Body of pancreas (tissue), 4 donors: ENCODE results near the gene CACNA2D3. TPM values are rescaled to one million over a fixed set of nuclear protein-coding genes. Genes with fewer than 3 reads are reported as not detected.

Experiments used
- ATAC-seq: fragments of 150-250 bp; one replicate; pipeline ENCODE4 v1.9.1; 2016
- DNase-seq, 4 donors: peaks; one replicate each; pipeline ENCODE4 v3.0.0-alpha.2; 2019
- H3K27ac ChIP-seq, 4 donors: fragments of 200-600 bp; sonication (generic); 1 replicate in 3 of 4; 2 replicates in 1 of 4; pipeline versions ENCODE4 v1.5.1 to v1.6.1; 2016 to 2019; ENCODE audit warnings: mild to moderate bottlenecking in 1 of 4, mixed read lengths in 1 of 4, moderate library complexity in 1 of 4
- H3K27me3 ChIP-seq, 2 donors: fragments of 200-600 bp; sonication (generic); one replicate each; pipeline ENCODE4 v1.6.0; 2016; ENCODE audit warnings: mild to moderate bottlenecking in 1 of 2
- H3K36me3 ChIP-seq, 2 donors: fragments of 200-600 bp; sonication (generic); replicated peaks in 1 of 2; 2 replicates each; pipeline ENCODE4 v1.5.1; 2016; ENCODE audit warnings: low read depth in 2 of 2; ENCODE audit not compliant: insufficient read depth in 1 of 2
- H3K4me1 ChIP-seq: fragments of 200-600 bp; sonication (generic); one replicate; pipeline ENCODE4 v1.6.0; 2016
- H3K4me3 ChIP-seq, 2 donors: fragments of 200-600 bp; sonication (generic); 1 replicate in 1 of 2; 2 replicates in 1 of 2; pipeline ENCODE4 v1.5.1; 2016 to 2019
- H3K9me3 ChIP-seq, 3 donors: fragments of 200-600 bp; sonication (generic); 1 replicate in 2 of 3; 2 replicates in 1 of 3; pipeline ENCODE4 v1.5.1; 2016
- CTCF ChIP-seq, 7 experiments: fragments of 450-650 bp in 4 of 7; fragments of 200-600 bp in 3 of 7; sonication (generic) in 3 of 7; IDR thresholded peaks; one replicate each; pipeline ENCODE4 v1.5.1; 2016 to 2019; ENCODE audit warnings: antibody characterized with exemption in 7 of 7
- POLR2A ChIP-seq, 3 donors: fragments of 450-650 bp; IDR thresholded peaks; one replicate each; pipeline ENCODE4 v1.6.1; 2016; ENCODE audit warnings: antibody characterized with exemption in 3 of 3, mild to moderate bottlenecking in 2 of 3
- WGBS, 2 donors: methylation state at CpG; one replicate each; pipeline ENCODE4 v1.1.5; 2017; 5-methylcytosine and 5-hydroxymethylcytosine counted together
- intact Hi-C: fragments of 100-400 bp; cut with DNase I; formaldehyde crosslinking; loops from one replicate; pipeline ENCODE4 v1.15.1; 2023
- total RNA-seq, 2 donors: library from RNA; depleted of rRNA; stranded (reverse); fragments of >200 nt; gene quantifications; one replicate each; pipeline ENCODE4 v1.1.0, GENCODE V29; 2016

CACNA2D3 gene
- total RNA-seq, 2 donors from 2014 or later: not detected

DNA sequence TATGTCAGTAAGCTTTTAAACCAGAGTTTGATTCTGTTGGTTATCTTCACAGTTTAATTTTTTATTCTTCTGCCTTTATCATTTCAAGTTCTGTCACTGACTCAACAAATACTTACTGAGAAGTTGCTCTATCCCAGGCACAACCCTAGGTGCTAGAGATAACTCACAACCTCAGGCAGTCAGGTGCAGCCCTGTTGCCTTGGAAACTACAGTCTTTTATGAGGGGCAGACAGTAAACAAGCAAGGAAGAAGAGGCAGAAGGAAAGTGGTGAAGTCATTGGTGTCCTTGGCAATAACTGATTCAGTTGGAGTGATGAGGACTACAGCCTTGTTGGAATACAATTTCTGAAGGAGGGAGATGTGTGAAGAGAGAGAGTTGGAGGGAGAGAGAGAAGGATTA lies 947.6 kb downstream of the CACNA2D3 start:
- intact Hi-C loops: no loop called here
- Histone ChIP-seq H3K27ac (no peak overlapping the region), H3K4me3 (no peak overlapping the region), H3K27me3 (no peaks in the 10 kb centered on the region), H3K9me3 (no peaks in the 10 kb centered on the region), H3K4me1 (no peaks in the 10 kb centered on the region), H3K36me3 (no peaks in the 10 kb centered on the region)
- DNase-seq: no peak
- TF ChIP-seq CTCF (IDR thresholded peaks at IDR 0.05): no peak
- no peak for TF ChIP-seq POLR2A (IDR thresholded peaks at IDR 0.05)
- no peak for ATAC-seq

- H3K27ac ChIP-seq: no peak overlapping the region
- H3K27me3 ChIP-seq: no peaks in the 10 kb centered on the region
- H3K4me1 ChIP-seq: no peaks in the 10 kb centered on the region
- DNase-seq (no peak), ATAC-seq (no peak)
- H3K9me3 ChIP-seq: no peaks in the 10 kb centered on the region
- TF ChIP-seq POLR2A (IDR thresholded peaks at IDR 0.05) (no peak), CTCF (IDR thresholded peaks at IDR 0.05) (no peak)
- 44 to 45% methylated on average over 4 of the region's 4 CpGs for WGBS, 2 donors
- H3K4me3 ChIP-seq: no peak overlapping the region
- intact Hi-C loops: no loop called here
- no peaks in the 10 kb centered on the region for H3K36me3 ChIP-seq
Measured at GRCh38 chr3:55074796-55075195, 952.4 kb downstream of the CACNA2D3 start.

DNA sequence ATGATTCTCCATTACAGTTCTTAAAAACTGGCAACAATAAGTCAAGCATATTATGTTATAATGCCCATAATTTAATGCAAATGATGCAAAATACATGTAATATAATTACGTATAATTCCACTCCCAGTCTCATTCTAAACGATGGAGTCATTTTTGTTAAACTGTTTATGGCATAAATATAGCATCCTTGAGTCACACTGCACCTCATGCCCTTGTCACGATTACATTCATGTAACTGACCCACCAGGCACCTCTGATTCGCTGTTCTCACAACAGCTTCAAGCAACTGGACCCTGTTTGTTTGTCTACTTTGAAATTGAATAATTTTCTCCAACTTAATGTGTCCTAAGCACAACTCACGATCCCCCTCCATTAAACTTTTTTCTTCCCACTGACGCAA lies 953.5 kb downstream of the CACNA2D3 start:
- WGBS, 2 donors: 60 to 61% methylated on average over 6 of the region's 6 CpGs
- Histone ChIP-seq H3K27me3 (no peaks in the 10 kb centered on the region), H3K4me1 (no peaks in the 10 kb centered on the region), H3K9me3 (no peaks in the 10 kb centered on the region), H3K27ac (no peak overlapping the region), H3K36me3 (no peaks in the 10 kb centered on the region), H3K4me3 (no peak overlapping the region)
- ATAC-seq (no peak), DNase-seq (no peak)
- intact Hi-C loops: no loop called here
- TF ChIP-seq CTCF (IDR thresholded peaks at IDR 0.05): no peak
- TF ChIP-seq POLR2A (IDR thresholded peaks at IDR 0.05): no peak

GRCh38 chr3:55077726-55078125 lies 955.4 kb downstream of the CACNA2D3 start:
- WGBS, 2 donors: 67 to 71% methylated on average over 7 of the region's 7 CpGs
- ATAC-seq (no peak), DNase-seq (no peak)
- TF ChIP-seq CTCF (IDR thresholded peaks at IDR 0.05): no peak
- TF ChIP-seq POLR2A (IDR thresholded peaks at IDR 0.05): no peak
- no peaks in the 10 kb centered on the region for H3K9me3 ChIP-seq
- H3K4me1 ChIP-seq: no peaks in the 10 kb centered on the region
- no peaks in the 10 kb centered on the region for H3K36me3 ChIP-seq
- H3K27me3 ChIP-seq: no peaks in the 10 kb centered on the region
- H3K4me3 ChIP-seq: no peak overlapping the region
- intact Hi-C loops: no loop called here
- no peak overlapping the region for H3K27ac ChIP-seq

DNA sequence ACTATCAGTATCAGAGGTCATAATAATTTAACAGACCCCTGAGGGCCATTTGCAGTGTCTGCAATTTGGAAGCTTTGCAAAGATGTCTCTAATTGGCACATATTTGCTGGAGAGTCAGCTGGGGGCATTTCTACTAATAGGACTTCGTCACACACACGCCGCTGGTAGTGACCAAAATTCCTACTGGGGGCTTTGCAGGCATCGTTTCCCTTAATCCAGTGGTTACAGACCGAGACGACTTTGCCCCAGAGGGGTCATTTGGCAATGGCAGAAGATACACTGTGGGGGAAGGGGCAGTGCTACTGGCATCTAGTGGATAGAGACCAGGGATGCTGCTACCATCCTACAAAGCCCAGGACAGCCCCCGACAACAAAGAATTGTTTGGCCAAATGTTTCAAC lies 956.5 kb downstream of the CACNA2D3 start:
- no peak for TF ChIP-seq POLR2A (IDR thresholded peaks at IDR 0.05)
- TF ChIP-seq CTCF (IDR thresholded peaks at IDR 0.05): no peak
- Histone ChIP-seq H3K27ac (no peak overlapping the region), H3K4me1 (no peaks in the 10 kb centered on the region), H3K27me3 (no peaks in the 10 kb centered on the region), H3K9me3 (no peaks in the 10 kb centered on the region), H3K4me3 (no peak overlapping the region), H3K36me3 (no peaks in the 10 kb centered on the region)
- ATAC-seq (no peak), DNase-seq (no peak)
- intact Hi-C loops: no loop called here
- WGBS, 2 donors: 71 to 76% methylated on average over 7 of the region's 7 CpGs
